ENCODE data around the gene PER2. TPM values are rescaled to one million over a fixed set of nuclear protein-coding genes. Genes with fewer than 3 reads are reported as not detected.

Gene PER2
- total and polyA plus RNA-seq, 10 of the 15 experiments (the other 5 are each of a cell fraction or from before 2014, with no cell fraction given) = 1.5 to 15.1 (median 4.6) TPM

DNA sequence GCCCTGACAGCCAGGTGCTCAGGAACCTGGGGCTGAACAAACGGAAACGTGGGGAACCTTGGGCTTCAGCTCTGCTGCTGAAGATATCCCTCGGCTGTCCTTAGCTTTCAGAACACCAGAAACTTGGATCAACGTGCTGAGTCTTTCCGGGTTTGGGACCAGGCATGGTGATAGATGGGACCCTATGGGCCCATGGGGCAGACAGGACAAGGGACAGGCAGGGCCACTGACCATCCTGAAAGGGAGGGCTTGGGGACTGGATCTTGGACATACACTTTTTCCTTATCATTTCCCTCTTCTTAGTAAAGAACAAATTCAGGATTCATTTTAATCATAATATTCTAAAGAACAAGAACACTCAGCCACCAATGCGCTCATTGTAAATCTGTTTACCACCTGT, 32.3 kb downstream of the PER2 start:
- WGBS (ENCODE audit: insufficient coverage, insufficient replicate concordance, low lambda C conversion rate, missing lambda C conversion rate) = 98% methylated on average over 6 of the region's 6 CpGs
- Histone ChIP-seq H3K4me2 (ENCODE audit: control insufficient read depth, insufficient read depth) (no peak overlapping the region), H3K27me3 (replicated peaks in 1 of 2; ENCODE audit: control insufficient read depth in 2 of 2, insufficient read depth in 2 of 2, low read length in 1 of 2) (no peaks in the 10 kb centered on the region), H4K20me1 (ENCODE audit: control insufficient read depth, insufficient read depth) (no peaks in the 10 kb centered on the region), H3K9ac (ENCODE audit: control insufficient read depth, insufficient read depth, low read length) (no peak overlapping the region), H3K9me3 (replicated peaks; ENCODE audit: control insufficient read depth, insufficient read depth, low read length) (no peaks in the 10 kb centered on the region), H2AFZ (ENCODE audit: control insufficient read depth, low read depth, low read length) (no peak overlapping the region), H3K27ac (ENCODE audit: control insufficient read depth, insufficient read depth) (no peak overlapping the region), H3K36me3 (ENCODE audit: control insufficient read depth in 2 of 2, insufficient read depth in 2 of 2, low read length in 1 of 2) (peaks cover 4 to 17% of the 10 kb centered on the region in 2 experiments; a peak in 3 of 4 replicates), H3K4me3 (no peak overlapping the region), H3K4me1 (ENCODE audit: control insufficient read depth, insufficient read depth, low read length) (no peaks in the 10 kb centered on the region), H3K79me2 (ENCODE audit: control insufficient read depth, insufficient read depth, low read length) (no peaks in the 10 kb centered on the region)
- in situ Hi-C loops (cut with MboI) = no loop called here
- ChIA-PET CTCF (interaction anchor here (1.2 to 2.4 kb wide), 3 partner anchors 9 to 19 kb away, joined by 3 to 7 read pairs (median 5); no protein-coding TSS in a partner anchor), SMC1A (ENCODE audit: uncharacterized antibody, unreplicated experiment) (interaction anchor here (1.5 kb wide), 1 partner anchor 288 kb away, joined by 4 read pairs; no protein-coding TSS in a partner anchor), POLR2A (interaction anchor here (0.6 kb wide), 1 partner anchor 55 kb away, joined by 3 read pairs; no protein-coding TSS in a partner anchor), RAD21 (ENCODE audit: unreplicated experiment) (no interaction called here)
- no peak for FAIRE-seq
- no TSS peak for BruUV-seq (replicated peaks)
- intact Hi-C loops (cut with micrococcal nuclease; ENCODE audit: unreplicated experiment) = loop anchor here (1.0 kb wide), 1 partner anchor 288 kb away; no protein-coding TSS in a partner anchor
- no peak for TF ChIP-seq SPI1 (IDR thresholded peaks at IDR 0.05; ENCODE audit: borderline replicate concordance, insufficient read depth, low read depth, low read length)
- TF ChIP-seq RAD51 (IDR thresholded peaks at IDR 0.05) = no peak
- no peak for TF ChIP-seq TARDBP (IDR thresholded peaks at IDR 0.05; ENCODE audit: borderline replicate concordance)
- ATAC-seq = no peak
- no peak for DNase-seq (ENCODE audit: low read depth, low spot score)

DNA sequence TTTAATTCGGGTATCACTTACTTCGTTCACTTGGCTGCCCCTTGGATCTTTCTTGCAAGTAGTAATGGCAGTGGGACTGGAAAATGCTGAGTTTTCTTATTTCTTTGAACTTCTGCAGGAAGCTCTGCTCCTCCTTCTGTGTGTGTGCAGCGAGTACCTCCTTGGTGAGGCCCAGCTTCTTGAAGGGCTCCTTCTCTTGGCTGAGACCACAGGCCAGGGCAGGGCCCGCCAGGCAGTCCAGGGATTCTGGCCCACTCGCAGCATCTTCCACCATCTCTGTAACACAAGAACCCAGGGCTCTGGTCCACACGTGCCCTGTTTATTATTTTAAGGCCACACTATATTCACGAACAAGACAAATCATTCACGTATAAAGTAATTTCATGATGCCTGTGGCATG, 32.8 kb downstream of the PER2 start:
- H3K4me1 ChIP-seq (ENCODE audit: control insufficient read depth, insufficient read depth, low read length) = no peaks in the 10 kb centered on the region
- RAD21 ChIA-PET (ENCODE audit: unreplicated experiment) = no interaction called here
- SMC1A ChIA-PET (ENCODE audit: uncharacterized antibody, unreplicated experiment) = interaction anchor here (1.5 kb wide), 1 partner anchor 287 kb away, joined by 4 read pairs; no protein-coding TSS in a partner anchor
- ATAC-seq (no peak), FAIRE-seq (no peak), DNase-seq (ENCODE audit: low read depth, low spot score) (no peak)
- POLR2A ChIA-PET = interaction anchor here (0.6 kb wide), 1 partner anchor 54 kb away, joined by 3 read pairs; no protein-coding TSS in a partner anchor
- no peaks in the 10 kb centered on the region for H3K27me3 ChIP-seq (replicated peaks in 1 of 2; ENCODE audit: control insufficient read depth in 2 of 2, insufficient read depth in 2 of 2, low read length in 1 of 2)
- H3K9me3 ChIP-seq (replicated peaks; ENCODE audit: control insufficient read depth, insufficient read depth, low read length) = no peaks in the 10 kb centered on the region
- TF ChIP-seq NBN (IDR thresholded peaks at IDR 0.05) = no peak
- H2AFZ ChIP-seq (ENCODE audit: control insufficient read depth, low read depth, low read length) = no peak overlapping the region
- H3K36me3 ChIP-seq (ENCODE audit: control insufficient read depth in 2 of 2, insufficient read depth in 2 of 2, low read length in 1 of 2) = peaks cover 4 to 17% of the 10 kb centered on the region in 2 experiments; a peak in 3 of 4 replicates
- no peak overlapping the region for H3K27ac ChIP-seq (ENCODE audit: control insufficient read depth, insufficient read depth)
- CTCF ChIA-PET = interaction anchor here (1.2 to 2.4 kb wide), 3 partner anchors 10 to 19 kb away, joined by 3 to 7 read pairs (median 5); no protein-coding TSS in a partner anchor
- no peak overlapping the region for H3K4me3 ChIP-seq
- no peaks in the 10 kb centered on the region for H4K20me1 ChIP-seq (ENCODE audit: control insufficient read depth, insufficient read depth)
- no peak overlapping the region for H3K4me2 ChIP-seq (ENCODE audit: control insufficient read depth, insufficient read depth)
- 93% methylated on average over 8 of the region's 8 CpGs for WGBS (ENCODE audit: insufficient coverage, insufficient replicate concordance, low lambda C conversion rate, missing lambda C conversion rate)
- H3K9ac ChIP-seq (ENCODE audit: control insufficient read depth, insufficient read depth, low read length) = no peak overlapping the region
- BruUV-seq (replicated peaks) = no TSS peak
- no peaks in the 10 kb centered on the region for H3K79me2 ChIP-seq (ENCODE audit: control insufficient read depth, insufficient read depth, low read length)
- intact Hi-C loops (cut with micrococcal nuclease; ENCODE audit: unreplicated experiment) = loop anchor here (1.0 kb wide), 1 partner anchor 287 kb away; no protein-coding TSS in a partner anchor
- in situ Hi-C loops (cut with MboI) = no loop called here

Measured in GM12878 (cell line).